GM18505 (cell line): Measurements from ENCODE around the gene RGPD8.

Source experiments
- ATAC-seq: cut with Tn5 transposase; IDR thresholded peaks from one replicate; pipeline ENCODE4 v1.9.1; 2021; ENCODE audit not compliant: unreplicated experiment
- POLR2A ChIP-seq: IDR thresholded peaks from 4 replicates; pipeline ENCODE4 v1.6.1; 2011; ENCODE audit warnings: borderline replicate concordance; ENCODE audit not compliant: insufficient read depth, insufficient read length; ENCODE audit errors: extremely low read depth

RGPD8 gene

GRCh38 chr2:112433480-112433879 is at the start of gene RGPD8:
RGPD8 (minus strand) TSS chr2:112433645; CDS start chr2:112433453, 192 bp downstream.
- ATAC-seq: peak; percentile 98

GRCh38 chr2:112483042-112483473 is 49.6 kb upstream of the RGPD8 start:
- no peak for ATAC-seq
- no peak for TF ChIP-seq POLR2A

GRCh38 chr2:112482309-112483041 is 49.0 kb upstream of the RGPD8 start:
- ATAC-seq: peak; percentile 20
- no peak for TF ChIP-seq POLR2A

GRCh38 chr2:112481528-112482233 is 48.2 kb upstream of the RGPD8 start, which contains the start of gene TTL:
TTL (plus strand) TSS chr2:112482156; CDS start chr2:112482345, 189 bp downstream.
- TF ChIP-seq POLR2A: peak; percentile 69
- peak; percentile 72 for ATAC-seq

- no peak for TF ChIP-seq POLR2A
- ATAC-seq: peak; percentile 69
Observed at GRCh38 chr2:112481050-112481527, 47.6 kb upstream of the RGPD8 start.

GRCh38 chr2:112480530-112481049 is 47.1 kb upstream of the RGPD8 start:
- ATAC-seq: no peak
- no peak for TF ChIP-seq POLR2A

- TF ChIP-seq POLR2A: no peak
- ATAC-seq: no peak
Observed at GRCh38 chr2:112476434-112476833, 43.0 kb upstream of the RGPD8 start.

GRCh38 chr2:112474844-112475486 is 41.5 kb upstream of the RGPD8 start:
- no peak for TF ChIP-seq POLR2A
- ATAC-seq: no peak

- no peak for TF ChIP-seq POLR2A
- no peak for ATAC-seq
Observed at GRCh38 chr2:112472547-112473263, 39.3 kb upstream of the RGPD8 start.

GRCh38 chr2:112465382-112465781 is 31.9 kb upstream of the RGPD8 start:
- no peak for ATAC-seq
- TF ChIP-seq POLR2A: no peak

- no peak for TF ChIP-seq POLR2A
- ATAC-seq: no peak
Observed at GRCh38 chr2:112463256-112463655, 29.8 kb upstream of the RGPD8 start.

- no peak for ATAC-seq
- no peak for TF ChIP-seq POLR2A
Observed at GRCh38 chr2:112462178-112462577, 28.7 kb upstream of the RGPD8 start.

GRCh38 chr2:112459372-112459771 is 25.9 kb upstream of the RGPD8 start:
- ATAC-seq: no peak
- no peak for TF ChIP-seq POLR2A
